ENCODE data around the gene FOXK1.

The FOXK1 gene

GRCh38 chr7:4648111-4648510 lies 34.0 kb upstream of the FOXK1 start:
- H3K4me1 ChIP-seq (ENCODE audit: control insufficient read depth in 1 of 2, insufficient read depth in 2 of 2, low read length in 2 of 2) = no peaks in the 10 kb centered on the region
- no peaks in the 10 kb centered on the region for H3K36me3 ChIP-seq (ENCODE audit: control insufficient read depth in 1 of 2, insufficient read depth in 2 of 2, low read length in 2 of 2)
- H3K9ac ChIP-seq (ENCODE audit: low read depth in 1 of 2, low read length in 2 of 2) = no peak overlapping the region
- no peaks in the 10 kb centered on the region for H3K9me3 ChIP-seq (ENCODE audit: control insufficient read depth in 1 of 2, low read length in 2 of 2)
- no peak overlapping the region for H3K27ac ChIP-seq (ENCODE audit: low read depth, low read length)
- H3K4me3 ChIP-seq (ENCODE audit: low read depth in 1 of 2, low read length in 2 of 2) = no peak overlapping the region
- no peaks in the 10 kb centered on the region for H3K27me3 ChIP-seq (ENCODE audit: control insufficient read depth in 1 of 2, insufficient read depth in 2 of 2, low read length in 2 of 2)

DNA sequence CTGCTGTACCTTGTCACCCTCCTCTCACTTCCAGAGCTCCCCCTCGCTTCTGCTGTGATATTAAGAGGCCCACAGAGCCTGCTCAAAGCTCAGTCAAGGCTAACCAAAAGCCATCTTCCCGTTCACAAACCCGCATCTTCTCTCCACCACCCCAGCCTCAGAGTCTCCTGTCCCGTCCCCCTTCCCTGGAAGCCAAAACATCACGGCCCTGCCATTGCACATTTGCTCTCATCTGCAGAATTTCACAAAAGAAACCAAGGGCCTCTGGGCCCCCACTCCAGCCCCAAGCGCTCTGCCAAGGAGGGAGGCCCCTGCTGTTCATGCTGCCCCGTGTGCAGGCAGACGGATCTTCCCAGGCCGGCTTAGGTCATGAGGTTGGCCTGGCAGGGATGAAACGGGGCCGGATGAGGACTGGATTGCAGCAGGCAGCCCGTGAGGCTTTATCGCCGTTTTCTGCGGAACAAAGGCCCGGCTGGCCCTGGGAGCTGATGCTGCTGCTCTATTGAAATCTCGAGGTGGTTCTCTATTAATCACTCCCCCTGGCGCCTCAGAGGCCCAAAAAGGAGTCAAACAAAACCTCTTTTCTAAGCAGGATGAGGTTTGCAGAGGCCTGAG lies 31.6 kb upstream of the FOXK1 start:
- Histone ChIP-seq H3K9ac (ENCODE audit: low read depth in 1 of 2, low read length in 2 of 2) (no peak overlapping the region), H3K27me3 (ENCODE audit: control insufficient read depth in 1 of 2, insufficient read depth in 2 of 2, low read length in 2 of 2) (no peaks in the 10 kb centered on the region), H3K4me1 (ENCODE audit: control insufficient read depth in 1 of 2, insufficient read depth in 2 of 2, low read length in 2 of 2) (no peaks in the 10 kb centered on the region), H3K27ac (ENCODE audit: low read depth, low read length) (no peak overlapping the region), H3K9me3 (ENCODE audit: control insufficient read depth in 1 of 2, low read length in 2 of 2) (no peaks in the 10 kb centered on the region), H3K4me3 (ENCODE audit: low read depth in 1 of 2, low read length in 2 of 2) (no peak overlapping the region), H3K36me3 (ENCODE audit: control insufficient read depth in 1 of 2, insufficient read depth in 2 of 2, low read length in 2 of 2) (no peaks in the 10 kb centered on the region)

- H3K36me3 ChIP-seq (ENCODE audit: control insufficient read depth in 1 of 2, insufficient read depth in 2 of 2, low read length in 2 of 2) = no peaks in the 10 kb centered on the region
- H3K4me3 ChIP-seq (ENCODE audit: low read depth in 1 of 2, low read length in 2 of 2) = no peak overlapping the region
- no peak overlapping the region for H3K27ac ChIP-seq (ENCODE audit: low read depth, low read length)
- no peaks in the 10 kb centered on the region for H3K9me3 ChIP-seq (ENCODE audit: control insufficient read depth in 1 of 2, low read length in 2 of 2)
- H3K27me3 ChIP-seq (ENCODE audit: control insufficient read depth in 1 of 2, insufficient read depth in 2 of 2, low read length in 2 of 2) = no peaks in the 10 kb centered on the region
- H3K9ac ChIP-seq (ENCODE audit: low read depth in 1 of 2, low read length in 2 of 2) = no peak overlapping the region
- no peaks in the 10 kb centered on the region for H3K4me1 ChIP-seq (ENCODE audit: control insufficient read depth in 1 of 2, insufficient read depth in 2 of 2, low read length in 2 of 2)
These were observed 28.3 kb upstream of the FOXK1 start for GRCh38 chr7:4653771-4654170.

GRCh38 chr7:4655311-4655710 lies 26.8 kb upstream of the FOXK1 start:
- H3K27ac ChIP-seq (ENCODE audit: low read depth, low read length) = no peak overlapping the region
- no peaks in the 10 kb centered on the region for H3K27me3 ChIP-seq (ENCODE audit: control insufficient read depth in 1 of 2, insufficient read depth in 2 of 2, low read length in 2 of 2)
- no peaks in the 10 kb centered on the region for H3K36me3 ChIP-seq (ENCODE audit: control insufficient read depth in 1 of 2, insufficient read depth in 2 of 2, low read length in 2 of 2)
- H3K9ac ChIP-seq (ENCODE audit: low read depth in 1 of 2, low read length in 2 of 2) = no peak overlapping the region
- no peak overlapping the region for H3K4me3 ChIP-seq (ENCODE audit: low read depth in 1 of 2, low read length in 2 of 2)
- peaks cover 4% of the 10 kb centered on the region in 2 donors for H3K9me3 ChIP-seq (ENCODE audit: control insufficient read depth in 1 of 2, low read length in 2 of 2)
- H3K4me1 ChIP-seq (ENCODE audit: control insufficient read depth in 1 of 2, insufficient read depth in 2 of 2, low read length in 2 of 2) = no peaks in the 10 kb centered on the region

- Histone ChIP-seq H3K27ac (ENCODE audit: low read depth, low read length) (no peak overlapping the region), H3K9me3 (ENCODE audit: control insufficient read depth in 1 of 2, low read length in 2 of 2) (peaks cover 5% of the 10 kb centered on the region in 2 donors), H3K27me3 (ENCODE audit: control insufficient read depth in 1 of 2, insufficient read depth in 2 of 2, low read length in 2 of 2) (no peaks in the 10 kb centered on the region), H3K4me1 (ENCODE audit: control insufficient read depth in 1 of 2, insufficient read depth in 2 of 2, low read length in 2 of 2) (no peaks in the 10 kb centered on the region), H3K9ac (ENCODE audit: low read depth in 1 of 2, low read length in 2 of 2) (no peak overlapping the region), H3K4me3 (ENCODE audit: low read depth in 1 of 2, low read length in 2 of 2) (no peak overlapping the region), H3K36me3 (ENCODE audit: control insufficient read depth in 1 of 2, insufficient read depth in 2 of 2, low read length in 2 of 2) (no peaks in the 10 kb centered on the region)
These were observed 26.2 kb upstream of the FOXK1 start for GRCh38 chr7:4655896-4656295.

DNA sequence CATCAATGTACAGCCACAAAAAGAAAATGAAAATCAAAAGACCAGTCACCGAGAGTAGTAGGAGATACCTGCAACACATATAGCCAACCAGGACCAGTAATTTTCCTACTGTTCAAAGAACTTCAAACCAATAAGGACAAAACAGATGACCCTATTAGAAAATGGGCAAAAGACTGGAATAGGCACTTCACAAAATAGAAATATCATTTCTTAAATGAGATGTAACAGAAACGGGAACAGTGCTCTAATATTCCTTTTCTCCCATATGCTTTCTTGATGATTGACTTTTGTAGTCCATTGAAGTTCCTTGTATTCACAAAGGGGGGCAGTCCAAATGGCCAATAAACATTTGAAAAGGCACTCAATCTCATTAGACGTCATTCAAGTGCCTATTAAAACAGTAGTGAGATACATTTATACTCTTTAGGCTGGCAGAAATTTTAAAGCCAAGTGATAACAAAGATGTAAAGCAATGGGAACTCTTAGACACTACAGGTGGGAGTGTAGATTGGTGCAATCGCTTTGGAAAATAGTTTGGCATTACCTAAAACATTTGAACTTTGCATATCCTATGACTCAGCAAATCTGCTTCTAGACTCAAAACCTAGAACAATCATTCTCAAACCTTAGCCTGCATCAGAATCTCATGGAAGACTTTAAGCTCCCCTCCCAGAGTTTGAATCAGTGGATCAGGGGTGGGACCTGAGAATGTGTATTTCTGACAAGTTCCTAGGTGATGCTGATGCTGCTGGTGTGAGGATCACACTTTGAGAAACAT lies 24.3 kb upstream of the FOXK1 start:
- no peak overlapping the region for H3K4me3 ChIP-seq (ENCODE audit: low read depth in 1 of 2, low read length in 2 of 2)
- no peak overlapping the region for H3K27ac ChIP-seq (ENCODE audit: low read depth, low read length)
- no peak overlapping the region for H3K9ac ChIP-seq (ENCODE audit: low read depth in 1 of 2, low read length in 2 of 2)
- H3K27me3 ChIP-seq (ENCODE audit: control insufficient read depth in 1 of 2, insufficient read depth in 2 of 2, low read length in 2 of 2) = no peaks in the 10 kb centered on the region
- H3K9me3 ChIP-seq (ENCODE audit: control insufficient read depth in 1 of 2, low read length in 2 of 2) = peaks cover 5% of the 10 kb centered on the region in 2 donors
- no peaks in the 10 kb centered on the region for H3K4me1 ChIP-seq (ENCODE audit: control insufficient read depth in 1 of 2, insufficient read depth in 2 of 2, low read length in 2 of 2)
- H3K36me3 ChIP-seq (ENCODE audit: control insufficient read depth in 1 of 2, insufficient read depth in 2 of 2, low read length in 2 of 2) = no peaks in the 10 kb centered on the region

GRCh38 chr7:4659551-4660286 lies 22.4 kb upstream of the FOXK1 start:
- Histone ChIP-seq H3K27ac (ENCODE audit: low read depth, low read length) (no peak overlapping the region), H3K9me3 (ENCODE audit: control insufficient read depth in 1 of 2, low read length in 2 of 2) (peaks cover 5% of the 10 kb centered on the region in 2 donors), H3K4me1 (ENCODE audit: control insufficient read depth in 1 of 2, insufficient read depth in 2 of 2, low read length in 2 of 2) (no peaks in the 10 kb centered on the region), H3K36me3 (ENCODE audit: control insufficient read depth in 1 of 2, insufficient read depth in 2 of 2, low read length in 2 of 2) (no peaks in the 10 kb centered on the region), H3K9ac (ENCODE audit: low read depth in 1 of 2, low read length in 2 of 2) (no peak overlapping the region), H3K4me3 (ENCODE audit: low read depth in 1 of 2, low read length in 2 of 2) (no peak overlapping the region), H3K27me3 (ENCODE audit: control insufficient read depth in 1 of 2, insufficient read depth in 2 of 2, low read length in 2 of 2) (no peaks in the 10 kb centered on the region)

DNA sequence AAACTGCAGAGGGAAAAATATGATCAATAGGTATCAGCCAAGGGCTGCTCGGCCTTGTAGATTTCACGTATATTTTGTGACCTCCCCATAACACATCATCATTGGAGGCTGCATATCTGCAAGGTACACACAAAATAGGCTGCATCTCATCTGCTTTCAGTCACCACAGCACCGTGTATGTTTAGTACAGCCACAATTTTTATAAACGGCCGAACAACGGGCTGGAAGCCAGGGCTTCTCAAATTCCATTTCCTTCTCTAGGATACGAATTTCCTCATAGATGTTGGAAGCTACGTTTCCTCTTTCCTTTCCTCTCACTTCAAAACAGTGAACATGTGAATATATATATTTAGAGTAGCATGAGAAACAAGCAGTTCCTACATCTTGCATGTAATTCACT lies 20.2 kb upstream of the FOXK1 start:
- H3K9ac ChIP-seq (ENCODE audit: low read depth in 1 of 2, low read length in 2 of 2) = no peak overlapping the region
- H3K27ac ChIP-seq (ENCODE audit: low read depth, low read length) = no peak overlapping the region
- no peaks in the 10 kb centered on the region for H3K4me1 ChIP-seq (ENCODE audit: control insufficient read depth in 1 of 2, insufficient read depth in 2 of 2, low read length in 2 of 2)
- no peaks in the 10 kb centered on the region for H3K36me3 ChIP-seq (ENCODE audit: control insufficient read depth in 1 of 2, insufficient read depth in 2 of 2, low read length in 2 of 2)
- H3K27me3 ChIP-seq (ENCODE audit: control insufficient read depth in 1 of 2, insufficient read depth in 2 of 2, low read length in 2 of 2) = no peaks in the 10 kb centered on the region
- no peak overlapping the region for H3K4me3 ChIP-seq (ENCODE audit: low read depth in 1 of 2, low read length in 2 of 2)
- H3K9me3 ChIP-seq (ENCODE audit: control insufficient read depth in 1 of 2, low read length in 2 of 2) = peaks cover 5% of the 10 kb centered on the region in 2 donors

GRCh38 chr7:4663239-4664018 lies 18.7 kb upstream of the FOXK1 start:
- Histone ChIP-seq H3K27me3 (ENCODE audit: control insufficient read depth in 1 of 2, insufficient read depth in 2 of 2, low read length in 2 of 2) (no peaks in the 10 kb centered on the region), H3K36me3 (ENCODE audit: control insufficient read depth in 1 of 2, insufficient read depth in 2 of 2, low read length in 2 of 2) (no peaks in the 10 kb centered on the region), H3K27ac (ENCODE audit: low read depth, low read length) (no peak overlapping the region), H3K9me3 (ENCODE audit: control insufficient read depth in 1 of 2, low read length in 2 of 2) (peaks cover 5% of the 10 kb centered on the region in 2 donors), H3K9ac (ENCODE audit: low read depth in 1 of 2, low read length in 2 of 2) (no peak overlapping the region), H3K4me3 (ENCODE audit: low read depth in 1 of 2, low read length in 2 of 2) (no peak overlapping the region), H3K4me1 (ENCODE audit: control insufficient read depth in 1 of 2, insufficient read depth in 2 of 2, low read length in 2 of 2) (no peaks in the 10 kb centered on the region)

Measured in duodenal mucosa (tissue), 2 donors.